NCI-H1694 (cell line): ENCODE measurements around the gene FRS2.

Experiments
- DNase-seq: peaks from one replicate; lab custom pipeline; 2025; lab: John Stamatoyannopoulos, UW

FRS2 gene

GRCh38 chr12:69501154-69501895, 31.1 kb downstream of the FRS2 start:
- DNase-seq, result no peak

- no peak for DNase-seq
Observed at GRCh38 chr12:69502345-69503081, 32.3 kb downstream of the FRS2 start.

- DNase-seq, result no peak
Observed at GRCh38 chr12:69508091-69508490, 37.9 kb downstream of the FRS2 start.

GRCh38 chr12:69508621-69509020, 38.4 kb downstream of the FRS2 start:
- no peak for DNase-seq

GRCh38 chr12:69509308-69509736, 39.1 kb downstream of the FRS2 start:
- no peak for DNase-seq

GRCh38 chr12:69509904-69510827, 40.0 kb downstream of the FRS2 start:
- no peak for DNase-seq

GRCh38 chr12:69511016-69511415, 40.8 kb downstream of the FRS2 start:
- DNase-seq, result no peak

GRCh38 chr12:69511469-69512267, 41.5 kb downstream of the FRS2 start:
- DNase-seq, result no peak

GRCh38 chr12:69512820-69513219, 42.6 kb downstream of the FRS2 start:
- DNase-seq, result no peak

GRCh38 chr12:69513297-69513696, 43.1 kb downstream of the FRS2 start:
- no peak for DNase-seq

- peak; percentile 3 for DNase-seq
Observed at GRCh38 chr12:69514111-69514510, 43.9 kb downstream of the FRS2 start.

GRCh38 chr12:69514845-69515244, 44.7 kb downstream of the FRS2 start:
- DNase-seq, result no peak

GRCh38 chr12:69515394-69515930, 45.3 kb downstream of the FRS2 start:
- no peak for DNase-seq

- DNase-seq, result no peak
Observed at GRCh38 chr12:69516950-69517349, 46.8 kb downstream of the FRS2 start.

GRCh38 chr12:69517406-69517805, 47.2 kb downstream of the FRS2 start:
- DNase-seq, result no peak

GRCh38 chr12:69519871-69520270, 49.7 kb downstream of the FRS2 start:
- DNase-seq, result no peak

- no peak for DNase-seq
Observed at GRCh38 chr12:69523433-69524330, 53.5 kb downstream of the FRS2 start.

- no peak for DNase-seq
Observed at GRCh38 chr12:69524331-69524630, 54.1 kb downstream of the FRS2 start.

- no peak for DNase-seq
Observed at GRCh38 chr12:69524755-69525469, 54.7 kb downstream of the FRS2 start.
